ENCODE results near the gene LCA5. TPM values are rescaled to one million over a fixed set of nuclear protein-coding genes. Genes with fewer than 3 reads are reported as not detected.

The LCA5 gene
- total RNA-seq, 2 donors from 2014 or later = 0.23 to 0.58 TPM

DNA sequence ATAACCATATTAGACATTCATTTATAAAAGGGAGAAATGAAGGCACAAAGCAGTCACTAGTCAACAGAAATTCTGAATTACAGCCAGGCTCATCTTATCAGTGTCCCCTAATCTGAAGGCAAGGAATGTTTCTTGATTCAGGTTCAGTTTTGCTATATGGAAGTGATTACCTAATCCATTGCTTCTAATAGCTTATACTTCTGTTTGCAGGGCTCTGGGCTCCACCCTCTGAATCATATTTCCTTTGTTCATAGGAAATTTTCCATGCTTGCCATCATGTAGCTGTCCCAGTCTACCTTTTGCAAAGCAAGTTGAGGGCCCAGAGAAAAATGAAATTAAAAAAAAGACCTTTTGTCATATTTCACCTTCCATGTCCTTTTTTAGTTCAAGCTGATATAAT is 96.0 kb downstream of the LCA5 start:
- Mint-ChIP-seq H3K4me3 (no peak overlapping the region), H3K9me3 (no peaks in the 10 kb centered on the region), H3K27ac (no peak overlapping the region), H3K36me3 (ENCODE audit: insufficient read depth in 2 of 2) (peaks cover 0 to 1% of the 10 kb centered on the region in 2 donors), H3K4me1 (ENCODE audit: low read depth) (no peaks in the 10 kb centered on the region), H3K27me3 (ENCODE audit: low read depth) (no peaks in the 10 kb centered on the region)
- DNase-seq (no peak), ATAC-seq (replicated peaks in 1 of 2) (no peak)

DNA sequence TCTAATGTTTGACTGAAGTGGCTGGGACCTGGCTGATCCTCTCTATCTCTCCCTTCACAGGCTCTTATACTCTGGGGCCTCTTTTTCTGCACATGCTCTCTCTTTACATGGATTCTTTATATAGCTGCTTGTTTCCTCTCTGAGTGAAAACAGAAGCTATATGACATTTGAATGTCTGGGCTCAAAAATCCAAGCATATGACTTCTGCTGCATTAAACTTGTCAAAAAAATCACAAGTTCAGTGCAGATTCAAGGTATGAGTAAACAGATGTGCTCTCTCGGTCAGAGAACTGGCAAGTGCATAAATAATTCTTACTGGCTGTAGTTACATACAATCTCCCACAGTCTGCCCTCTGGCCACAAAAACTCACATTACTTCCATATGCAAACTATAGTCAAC is 96.6 kb downstream of the LCA5 start:
- no peak overlapping the region for H3K4me3 Mint-ChIP-seq
- H3K27ac Mint-ChIP-seq = no peak overlapping the region
- no peaks in the 10 kb centered on the region for H3K4me1 Mint-ChIP-seq (ENCODE audit: low read depth)
- no peaks in the 10 kb centered on the region for H3K9me3 Mint-ChIP-seq
- peaks cover 0 to 1% of the 10 kb centered on the region in 2 donors for H3K36me3 Mint-ChIP-seq (ENCODE audit: insufficient read depth in 2 of 2)
- ATAC-seq (replicated peaks in 1 of 2) = no peak
- H3K27me3 Mint-ChIP-seq (ENCODE audit: low read depth) = no peaks in the 10 kb centered on the region
- DNase-seq = no peak

DNA sequence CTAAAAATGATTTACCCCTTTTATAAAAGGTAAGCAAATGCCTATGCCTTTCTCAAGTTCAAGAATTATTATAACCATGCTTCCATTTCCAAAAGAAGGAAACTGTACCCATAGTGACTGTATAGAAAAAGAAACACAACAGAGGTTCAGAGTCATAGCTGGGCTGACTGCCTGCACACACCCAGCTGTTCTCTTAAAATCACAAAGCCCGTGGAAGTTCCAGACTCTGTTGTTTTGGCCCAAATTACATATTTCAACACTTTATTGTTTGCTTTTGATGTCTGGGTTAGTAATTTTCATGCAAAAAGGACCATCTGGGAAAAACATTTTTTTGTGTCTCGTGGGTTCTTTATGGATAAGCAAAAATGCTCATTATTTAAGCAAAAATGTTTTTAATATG is 99.2 kb downstream of the LCA5 start:
- peaks cover 0 to 1% of the 10 kb centered on the region in 2 donors for H3K36me3 Mint-ChIP-seq (ENCODE audit: insufficient read depth in 2 of 2)
- ATAC-seq (replicated peaks in 1 of 2) (no peak), DNase-seq (no peak)
- no peak overlapping the region for H3K4me3 Mint-ChIP-seq
- no peak overlapping the region for H3K27ac Mint-ChIP-seq
- no peaks in the 10 kb centered on the region for H3K4me1 Mint-ChIP-seq (ENCODE audit: low read depth)
- H3K9me3 Mint-ChIP-seq = no peaks in the 10 kb centered on the region
- no peaks in the 10 kb centered on the region for H3K27me3 Mint-ChIP-seq (ENCODE audit: low read depth)

DNA sequence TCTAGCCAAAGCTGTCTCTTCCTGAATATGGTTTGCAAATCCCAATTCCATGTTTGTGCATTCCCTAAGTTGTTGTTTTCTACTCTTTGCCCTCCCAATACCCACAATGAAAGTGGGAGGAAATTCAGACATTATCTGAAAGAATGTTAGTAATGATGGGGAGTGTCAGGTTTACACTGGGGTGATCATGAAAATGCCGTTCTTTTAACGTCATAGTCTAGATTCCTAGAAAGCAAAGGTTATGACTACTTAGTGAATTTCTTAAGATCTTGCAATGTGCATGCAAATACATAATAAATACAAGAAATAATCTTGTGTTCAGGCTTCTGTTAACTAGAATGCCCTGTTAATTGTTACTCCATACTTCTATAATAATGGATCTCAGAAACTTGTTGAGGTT is 101.0 kb downstream of the LCA5 start:
- Mint-ChIP-seq H3K4me3 (no peak overlapping the region), H3K36me3 (ENCODE audit: insufficient read depth in 2 of 2) (no peaks in the 10 kb centered on the region), H3K27ac (no peak overlapping the region), H3K27me3 (ENCODE audit: low read depth) (no peaks in the 10 kb centered on the region), H3K4me1 (ENCODE audit: low read depth) (no peaks in the 10 kb centered on the region), H3K9me3 (no peaks in the 10 kb centered on the region)
- ATAC-seq (replicated peaks in 1 of 2) (no peak), DNase-seq (no peak)

DNA sequence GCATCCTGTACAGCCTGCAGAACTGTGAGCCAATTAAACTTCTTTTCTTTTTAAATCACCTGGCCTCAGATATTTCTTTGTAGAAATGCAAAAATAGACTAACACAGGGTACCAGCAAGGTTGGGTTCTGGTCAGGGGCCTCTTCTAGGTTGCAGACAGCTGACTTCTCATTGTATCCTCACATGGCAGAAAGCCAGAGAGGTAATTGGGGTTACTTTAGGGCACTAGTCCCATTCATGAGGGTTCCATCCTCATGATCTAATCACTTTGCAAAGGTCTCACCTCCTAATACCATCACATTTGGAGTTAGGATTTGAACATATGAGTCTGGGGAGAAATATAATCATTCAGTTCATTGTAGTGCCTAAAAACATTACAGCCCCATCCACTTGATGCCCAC is 101.5 kb downstream of the LCA5 start:
- Mint-ChIP-seq H3K4me3 (no peak overlapping the region), H3K9me3 (no peaks in the 10 kb centered on the region), H3K36me3 (ENCODE audit: insufficient read depth in 2 of 2) (no peaks in the 10 kb centered on the region), H3K4me1 (ENCODE audit: low read depth) (no peaks in the 10 kb centered on the region), H3K27ac (no peak overlapping the region), H3K27me3 (ENCODE audit: low read depth) (no peaks in the 10 kb centered on the region)
- ATAC-seq (replicated peaks in 1 of 2) (no peak), DNase-seq (no peak)

Other genes starting within 250 kb of the LCA5 start
- under 1 TPM; 0.62 to 0.63 TPM for gene SH3BGRL2, start 93.9 kb upstream of the LCA5 start, total RNA-seq

All from activated T-cell treated with anti-CD3 and anti-CD28 coated beads, Interleukin-2, amount 50 U/mL, for 72 hours (primary cell).